Type B pancreatic cell (in vitro differentiated cells): Measurements from ENCODE around the gene F2RL2. TPM values are rescaled to one million over a fixed set of nuclear protein-coding genes. Genes with fewer than 3 reads are reported as not detected.

ENCODE experiments used
- DNase-seq: peaks from one replicate; pipeline ENCODE4 v3.0.0; 2021; ENCODE audit warnings: mixed read lengths; ENCODE audit not compliant: unreplicated experiment; ENCODE audit errors: extremely low spot score
- H3K27ac Mint-ChIP-seq: 2 replicates; pipeline ENCODE4 v1.8.0; 2021; ENCODE audit warnings: mild to moderate bottlenecking, mixed read lengths
- H3K27me3 Mint-ChIP-seq: 2 replicates; pipeline ENCODE4 v1.8.0; 2021; ENCODE audit warnings: mixed read lengths
- H3K36me3 Mint-ChIP-seq: 2 replicates; pipeline ENCODE4 v1.8.0; 2021; ENCODE audit warnings: mixed read lengths
- H3K4me1 Mint-ChIP-seq: one replicate; pipeline ENCODE4 v1.8.0; 2021; ENCODE audit warnings: mixed read lengths; ENCODE audit not compliant: unreplicated experiment
- H3K4me3 Mint-ChIP-seq: 2 replicates; pipeline ENCODE4 v1.8.0; 2021; ENCODE audit warnings: mild to moderate bottlenecking, mixed read lengths
- H3K9me3 Mint-ChIP-seq: 2 replicates; pipeline ENCODE4 v1.8.0; 2021; ENCODE audit warnings: mixed read lengths
- total RNA-seq: library from RNA; stranded (reverse); gene quantifications from 2 replicates; pipeline ENCODE4 v1.2.1, GENCODE V29; 2021; ENCODE audit warnings: low replicate concordance
- TF ChIP-seq, protein P1 (sequence below): fragments of 200-600 bp; sonication (generic); conservative IDR thresholded peaks from 2 replicates; pipeline ENCODE4 v1.5.0; 2021; ENCODE audit warnings: antibody characterized with exemption, mild to moderate bottlenecking

Gene F2RL2
- total RNA-seq, 1 donor from 2014 or later, result 5.1 TPM

DNA sequence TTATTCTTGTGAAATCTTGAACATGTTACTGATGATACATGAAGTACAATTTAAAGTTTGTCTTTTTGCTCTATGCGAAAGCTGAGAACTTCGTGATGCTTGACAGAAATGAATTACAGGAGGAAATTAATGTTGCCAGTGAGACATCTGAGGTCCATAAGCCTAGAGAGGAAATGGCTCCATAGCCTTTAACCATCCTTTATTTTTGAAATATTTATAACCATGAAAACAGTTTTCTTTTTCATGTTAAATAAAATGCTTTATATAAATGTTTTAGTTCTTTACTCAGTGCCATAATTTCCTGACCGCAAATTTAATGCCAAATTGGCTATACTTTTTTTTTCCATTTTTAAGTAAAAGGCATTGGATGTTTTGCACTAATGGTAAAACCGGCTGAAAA, 29.1 kb downstream of the F2RL2 start:
- no peak for DNase-seq
- H3K27me3 Mint-ChIP-seq, result no peaks in the 10 kb centered on the region
- TF ChIP-seq, protein P1, sequence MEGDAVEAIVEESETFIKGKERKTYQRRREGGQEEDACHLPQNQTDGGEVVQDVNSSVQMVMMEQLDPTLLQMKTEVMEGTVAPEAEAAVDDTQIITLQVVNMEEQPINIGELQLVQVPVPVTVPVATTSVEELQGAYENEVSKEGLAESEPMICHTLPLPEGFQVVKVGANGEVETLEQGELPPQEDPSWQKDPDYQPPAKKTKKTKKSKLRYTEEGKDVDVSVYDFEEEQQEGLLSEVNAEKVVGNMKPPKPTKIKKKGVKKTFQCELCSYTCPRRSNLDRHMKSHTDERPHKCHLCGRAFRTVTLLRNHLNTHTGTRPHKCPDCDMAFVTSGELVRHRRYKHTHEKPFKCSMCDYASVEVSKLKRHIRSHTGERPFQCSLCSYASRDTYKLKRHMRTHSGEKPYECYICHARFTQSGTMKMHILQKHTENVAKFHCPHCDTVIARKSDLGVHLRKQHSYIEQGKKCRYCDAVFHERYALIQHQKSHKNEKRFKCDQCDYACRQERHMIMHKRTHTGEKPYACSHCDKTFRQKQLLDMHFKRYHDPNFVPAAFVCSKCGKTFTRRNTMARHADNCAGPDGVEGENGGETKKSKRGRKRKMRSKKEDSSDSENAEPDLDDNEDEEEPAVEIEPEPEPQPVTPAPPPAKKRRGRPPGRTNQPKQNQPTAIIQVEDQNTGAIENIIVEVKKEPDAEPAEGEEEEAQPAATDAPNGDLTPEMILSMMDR, result no peak
- H3K4me3 Mint-ChIP-seq, result no peak overlapping the region
- no peak overlapping the region for H3K27ac Mint-ChIP-seq
- H3K9me3 Mint-ChIP-seq, result no peaks in the 10 kb centered on the region
- peaks cover 17% of the 10 kb centered on the region for H3K4me1 Mint-ChIP-seq
- H3K36me3 Mint-ChIP-seq, result no peaks in the 10 kb centered on the region

DNA sequence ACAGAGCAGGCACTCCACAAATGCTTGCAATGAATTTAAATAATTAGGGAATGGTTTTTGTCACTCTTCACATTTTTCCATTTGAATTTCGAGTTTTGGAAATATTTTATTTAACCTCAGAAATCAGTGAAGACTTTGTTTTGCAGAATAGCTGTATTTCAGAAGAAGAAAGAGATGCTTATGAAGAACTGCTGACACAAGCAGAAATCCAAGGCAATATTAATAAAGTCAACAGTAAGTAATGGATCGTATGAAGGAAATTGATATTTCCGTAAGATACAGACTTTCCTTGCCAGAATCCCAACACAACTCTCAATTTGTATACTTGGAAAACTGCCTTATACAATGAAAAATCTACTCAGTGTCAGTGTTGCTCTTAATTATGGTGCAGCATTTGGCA, 30.5 kb downstream of the F2RL2 start:
- no peak for DNase-seq
- no peak overlapping the region for H3K4me3 Mint-ChIP-seq
- H3K4me1 Mint-ChIP-seq, result peaks cover 17% of the 10 kb centered on the region
- no peaks in the 10 kb centered on the region for H3K27me3 Mint-ChIP-seq
- H3K36me3 Mint-ChIP-seq, result no peaks in the 10 kb centered on the region
- TF ChIP-seq, protein P1, result no peak
- H3K9me3 Mint-ChIP-seq, result no peaks in the 10 kb centered on the region
- no peak overlapping the region for H3K27ac Mint-ChIP-seq

DNA sequence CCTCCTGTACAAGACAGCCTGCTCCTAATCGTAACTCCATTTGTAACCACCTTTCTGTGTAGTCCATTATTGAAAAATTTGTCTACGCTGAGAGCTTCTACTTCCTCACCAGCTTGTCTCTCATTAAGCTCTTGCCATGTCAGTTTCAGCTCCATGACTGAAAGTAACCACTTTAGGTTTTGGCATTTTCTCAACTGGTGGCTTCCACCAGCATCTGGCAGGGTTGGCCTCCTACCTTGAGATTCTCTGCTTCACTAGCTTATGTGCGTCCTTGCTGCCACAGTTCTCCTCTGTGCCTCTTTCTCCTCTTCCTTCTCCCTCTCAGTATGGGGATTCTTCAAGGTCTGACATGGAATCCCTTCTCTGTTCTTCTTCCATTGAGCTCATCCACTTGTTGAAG, 31.8 kb downstream of the F2RL2 start:
- Mint-ChIP-seq H3K27ac (no peak overlapping the region), H3K27me3 (no peaks in the 10 kb centered on the region), H3K4me3 (no peak overlapping the region), H3K9me3 (no peaks in the 10 kb centered on the region), H3K4me1 (peaks cover 17% of the 10 kb centered on the region), H3K36me3 (no peaks in the 10 kb centered on the region)
- TF ChIP-seq, protein P1, result no peak
- no peak for DNase-seq

DNA sequence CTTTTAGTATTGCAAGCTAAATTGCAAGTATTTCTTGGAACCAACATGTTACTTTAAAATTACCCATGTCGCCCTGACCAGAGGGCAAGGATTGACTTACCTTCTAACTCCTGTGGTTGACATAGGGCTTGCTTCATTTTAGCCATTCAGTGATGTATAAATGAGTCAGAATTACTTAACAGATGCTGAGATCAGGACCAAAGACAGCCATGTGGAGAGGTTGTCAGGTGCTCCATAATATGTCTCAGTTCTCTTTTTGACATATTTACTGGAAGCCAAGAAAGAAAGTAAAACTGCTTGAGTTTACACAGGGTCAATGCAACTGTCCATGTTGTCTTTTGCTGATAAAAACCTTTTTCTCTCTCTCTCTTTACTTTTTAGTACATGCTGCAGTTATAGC, 33.2 kb downstream of the F2RL2 start:
- Mint-ChIP-seq H3K9me3 (no peaks in the 10 kb centered on the region), H3K4me1 (peaks cover 17% of the 10 kb centered on the region), H3K27me3 (no peaks in the 10 kb centered on the region), H3K36me3 (no peaks in the 10 kb centered on the region), H3K27ac (no peak overlapping the region), H3K4me3 (no peak overlapping the region)
- TF ChIP-seq, protein P1, result no peak
- no peak for DNase-seq

DNA sequence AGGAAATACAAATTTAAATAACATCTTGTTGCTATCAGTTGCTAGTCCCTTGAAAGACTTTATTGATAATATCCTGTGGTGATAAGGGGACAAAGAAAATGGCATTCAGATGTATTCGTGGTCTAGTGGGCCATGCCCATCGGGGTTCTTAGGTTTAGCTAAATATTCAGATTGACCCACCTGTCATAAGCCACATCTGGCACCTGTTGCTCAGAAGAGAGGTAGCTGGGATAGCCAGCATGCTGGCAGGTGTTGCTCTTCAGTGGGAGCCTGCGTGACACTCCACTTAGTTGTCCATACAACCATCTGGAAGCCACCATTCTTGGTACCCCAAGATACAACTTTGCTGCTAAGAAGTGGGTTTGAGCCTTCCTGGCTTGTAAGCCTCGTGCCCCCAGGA, 36.7 kb downstream of the F2RL2 start:
- no peak for DNase-seq
- TF ChIP-seq, protein P1, result no peak
- Mint-ChIP-seq H3K4me3 (no peak overlapping the region), H3K4me1 (no peaks in the 10 kb centered on the region), H3K27me3 (no peaks in the 10 kb centered on the region), H3K27ac (no peak overlapping the region), H3K9me3 (no peaks in the 10 kb centered on the region), H3K36me3 (no peaks in the 10 kb centered on the region)

DNA sequence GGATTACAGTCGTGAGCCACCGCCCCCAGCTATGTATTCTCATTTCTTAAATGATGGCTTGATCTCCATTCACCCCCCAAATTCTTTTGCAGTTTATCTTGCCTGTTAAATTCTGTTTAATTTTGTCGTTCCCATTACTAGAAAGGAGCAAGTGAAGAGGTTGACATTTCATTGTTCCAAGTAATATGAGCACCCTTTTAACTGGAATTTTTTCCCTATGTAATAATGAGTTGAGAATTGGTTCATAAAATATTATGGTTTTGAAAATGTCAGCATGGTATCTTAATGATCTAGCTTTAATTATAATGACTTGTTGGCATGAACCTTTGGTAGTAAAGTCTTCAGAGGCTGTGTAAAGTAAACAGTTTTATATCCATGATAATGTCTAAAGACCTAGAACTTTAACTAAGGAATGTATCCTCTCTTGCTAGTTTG, 37.4 kb downstream of the F2RL2 start:
- Mint-ChIP-seq H3K27ac (no peak overlapping the region), H3K9me3 (no peaks in the 10 kb centered on the region), H3K4me1 (no peaks in the 10 kb centered on the region), H3K27me3 (no peaks in the 10 kb centered on the region), H3K36me3 (no peaks in the 10 kb centered on the region), H3K4me3 (no peak overlapping the region)
- TF ChIP-seq, protein P1, result no peak
- DNase-seq, result no peak
